Fibroblast of the aortic adventitia (primary cell): ENCODE results near the gene FAM193B. TPM values are rescaled to one million over a fixed set of nuclear protein-coding genes. Genes with fewer than 3 reads are reported as not detected.

ENCODE experiments used
- DNase-seq: peaks from one replicate; pipeline ENCODE4 v3.0.0-alpha.2; 2010; ENCODE audit warnings: low read depth
- H3K4me3 ChIP-seq: 2 replicates; pipeline ENCODE4 v1.5.1; 2011; ENCODE audit warnings: low read depth, mild to moderate bottlenecking, control low read depth, low read length, moderate library complexity
- CTCF ChIP-seq: IDR thresholded peaks from 2 replicates; pipeline ENCODE4 v1.5.1; 2011; ENCODE audit warnings: mild to moderate bottlenecking, low read length, control low read depth, inconsistent platforms; ENCODE audit not compliant: insufficient read depth
- total RNA-seq: library from RNA; depleted of rRNA; stranded (reverse); fragments of >200 nt; gene quantifications from 2 replicates; pipeline ENCODE4 v1.2.3, GENCODE V29; 2012; ENCODE audit warnings: low replicate concordance

FAM193B gene
- total RNA-seq, 1 donor: 20.2 TPM

DNA sequence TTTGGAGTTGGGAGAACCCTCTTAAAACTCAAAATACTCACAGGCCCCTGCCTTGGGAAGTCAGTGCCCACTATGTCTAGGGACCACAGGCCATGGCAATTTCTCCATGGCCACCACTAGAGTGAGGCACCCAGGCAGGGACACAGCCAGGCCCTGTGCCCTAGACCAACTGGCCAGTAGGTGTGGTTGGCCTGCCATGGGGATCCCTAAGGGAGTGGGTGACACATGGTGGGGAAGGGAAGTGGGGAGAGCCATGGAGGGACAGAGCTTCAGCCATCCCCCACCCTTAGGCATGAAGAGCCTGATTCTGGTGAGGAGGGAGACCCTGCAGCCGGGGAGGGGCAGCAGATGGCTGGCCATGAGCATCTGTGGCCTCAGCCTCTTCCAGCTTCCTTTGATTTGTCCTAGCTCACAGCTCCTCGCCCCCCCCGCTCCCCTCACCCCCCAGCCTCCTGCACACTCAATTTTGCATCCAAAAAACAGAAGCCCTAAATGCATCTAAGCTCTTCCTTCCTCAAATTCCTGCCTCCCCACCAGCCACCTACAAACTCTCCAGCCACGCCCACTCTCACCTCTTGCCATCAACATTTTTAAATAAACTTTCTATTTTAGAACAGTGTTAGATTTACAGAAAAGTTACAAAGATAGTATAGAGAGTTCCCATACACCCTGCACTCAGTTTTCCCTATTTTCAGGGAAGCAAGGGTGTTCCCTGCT lies 79.4 kb downstream of the FAM193B start:
- no peak for DNase-seq
- H3K4me3 ChIP-seq: no peak overlapping the region
- no peak for TF ChIP-seq CTCF

DNA sequence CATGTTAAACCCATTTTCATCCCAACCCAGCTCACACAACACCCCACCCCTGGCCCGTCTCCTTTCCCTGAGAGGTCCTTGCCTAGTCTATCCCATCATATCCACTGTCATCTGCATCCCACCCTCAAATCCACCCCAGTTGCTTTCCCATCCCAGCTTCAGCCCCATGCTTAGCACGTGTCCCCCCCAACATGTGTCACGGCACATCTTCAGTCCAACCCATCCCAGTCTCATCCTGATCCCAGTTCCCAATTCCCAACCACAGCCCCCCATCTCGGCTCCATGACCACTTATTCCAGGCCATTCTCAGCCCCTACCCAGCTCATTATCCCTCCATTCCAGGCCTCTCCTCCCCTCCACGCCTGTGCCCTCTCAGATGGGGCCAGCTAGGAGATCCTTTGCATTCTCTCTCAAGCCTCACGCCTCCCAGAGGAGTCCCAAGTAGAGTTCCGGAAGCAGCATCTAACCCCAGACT lies 80.3 kb downstream of the FAM193B start:
- no peak overlapping the region for H3K4me3 ChIP-seq
- TF ChIP-seq CTCF: no peak
- DNase-seq: no peak

DNA sequence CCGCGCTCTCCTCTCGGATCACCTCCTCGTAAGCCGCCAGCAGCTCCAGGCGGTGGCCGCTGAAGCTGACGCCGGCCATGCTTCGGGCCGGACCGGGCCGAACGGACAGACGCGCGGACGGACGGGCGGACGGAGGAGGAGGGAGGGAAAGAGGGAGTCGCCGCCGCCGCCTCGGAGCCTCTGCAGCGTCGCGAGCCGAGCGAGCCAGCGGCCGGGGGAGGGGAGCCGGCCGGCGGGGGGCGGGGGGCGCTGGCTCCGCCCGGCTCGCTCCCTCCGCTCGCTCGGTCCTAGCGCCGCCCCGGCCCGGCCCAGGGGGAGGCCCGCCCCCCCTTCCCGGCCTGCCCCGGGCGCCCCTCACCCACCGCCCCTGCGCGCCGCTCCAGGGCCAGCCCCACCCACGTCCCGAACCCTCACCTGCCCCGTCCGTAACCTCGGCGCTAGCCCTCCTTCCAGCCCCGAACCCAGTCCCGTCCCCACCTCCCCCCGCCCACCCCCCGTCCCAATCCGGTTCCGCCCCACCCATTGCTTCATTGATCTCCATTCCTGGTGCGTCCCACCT lies 80.8 kb downstream of the FAM193B start, which contains the start of gene DBN1:
TSS of gene DBN1 (minus strand) at position 192 of the 559 bp plus-strand sequence. CDS start at position 79, 113 bp downstream.
- no peak for TF ChIP-seq CTCF
- H3K4me3 ChIP-seq: peak within 1 kb of the TSS; percentile 90
- DNase-seq: peak; percentile 43

DNA sequence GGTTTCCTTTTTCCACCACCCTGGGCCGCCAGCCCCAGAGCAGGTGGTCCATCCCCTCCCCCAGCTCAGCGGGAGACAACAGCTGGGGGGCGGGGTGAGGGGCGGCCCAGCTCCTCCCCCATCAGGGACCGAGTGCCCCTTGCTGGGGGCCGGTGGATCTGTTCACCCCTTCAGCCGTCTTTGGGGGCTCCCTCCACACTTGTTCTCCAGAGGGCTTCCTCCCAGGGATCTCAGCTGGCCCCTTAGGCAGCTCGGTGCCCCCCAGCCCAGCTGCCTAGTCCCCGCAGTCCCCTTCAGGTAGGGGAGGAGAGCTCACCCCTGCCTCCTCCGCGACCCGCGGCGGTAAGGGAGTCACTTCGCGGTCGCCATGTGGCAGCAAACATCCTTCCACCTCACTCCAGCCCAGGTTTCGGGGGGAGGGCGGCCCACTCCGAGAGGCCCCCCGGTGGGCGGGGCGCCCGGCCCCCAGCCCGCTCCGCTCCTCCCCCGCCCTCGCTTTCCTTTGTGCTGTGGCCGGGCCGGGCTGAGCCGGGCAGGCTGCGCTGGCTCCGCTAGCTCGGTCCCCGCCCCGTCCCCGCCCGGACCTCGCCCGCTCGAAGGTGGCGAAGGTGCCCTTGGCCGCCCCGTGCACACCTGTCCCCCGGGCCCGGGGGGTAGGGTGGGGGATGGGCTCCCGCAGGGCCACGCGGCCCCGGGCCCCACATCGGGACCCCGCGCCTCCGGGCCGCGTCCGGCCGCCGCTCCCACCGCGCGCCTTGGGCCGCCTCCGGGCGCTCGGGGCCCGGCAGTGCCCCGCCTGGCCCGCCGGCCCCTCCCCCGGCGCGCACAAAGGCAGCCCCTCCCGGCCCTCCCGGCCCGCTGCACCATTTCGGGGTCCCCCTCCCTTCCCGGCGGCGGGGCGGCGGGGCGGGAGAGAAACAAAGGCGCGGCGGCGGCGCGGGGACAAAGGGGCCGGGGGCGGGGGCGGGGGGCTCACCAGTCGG lies 81.6 kb downstream of the FAM193B start:
- no peak for DNase-seq
- H3K4me3 ChIP-seq: peak overlapping the region; percentile 90
- TF ChIP-seq CTCF: no peak

DNA sequence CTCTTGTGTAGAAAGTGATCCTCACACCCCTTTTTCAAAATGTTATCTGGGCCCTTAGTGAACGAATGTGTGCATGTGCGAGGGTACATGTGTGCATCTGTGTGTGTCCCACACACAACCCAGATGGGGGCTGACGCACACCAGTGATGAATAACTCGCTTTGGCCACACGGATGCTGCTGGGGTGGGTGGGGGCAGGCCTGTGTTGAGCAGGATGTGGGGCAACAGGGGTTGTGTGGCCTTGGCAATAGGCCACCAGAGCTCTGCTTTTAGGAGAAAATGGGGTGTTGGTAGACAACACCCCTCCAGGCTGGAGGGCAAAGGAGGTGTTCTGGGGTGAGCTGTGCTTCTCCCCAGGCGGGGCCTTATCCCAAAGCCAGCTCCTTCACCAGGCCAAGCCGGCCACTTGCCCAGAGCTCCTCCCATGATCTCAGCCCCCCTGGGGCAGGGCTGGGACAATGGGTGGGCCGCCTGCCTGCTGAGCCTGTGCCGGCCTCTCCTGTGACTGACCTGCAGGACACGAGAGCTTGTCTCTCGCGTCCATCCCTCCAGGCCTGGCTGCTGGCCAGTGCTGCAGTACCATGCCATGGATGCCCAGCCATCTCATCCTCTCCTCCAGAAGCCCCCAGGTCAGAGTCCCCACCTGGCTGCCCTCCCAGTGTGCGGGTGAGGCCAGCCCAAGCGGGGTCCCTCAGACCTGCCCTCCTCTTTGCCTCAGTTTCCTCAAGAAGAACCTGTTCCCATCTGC lies 82.6 kb downstream of the FAM193B start:
- peak overlapping the region; percentile 90 for H3K4me3 ChIP-seq
- peak; percentile 70 for DNase-seq
- peak; percentile 1 for TF ChIP-seq CTCF

DNA sequence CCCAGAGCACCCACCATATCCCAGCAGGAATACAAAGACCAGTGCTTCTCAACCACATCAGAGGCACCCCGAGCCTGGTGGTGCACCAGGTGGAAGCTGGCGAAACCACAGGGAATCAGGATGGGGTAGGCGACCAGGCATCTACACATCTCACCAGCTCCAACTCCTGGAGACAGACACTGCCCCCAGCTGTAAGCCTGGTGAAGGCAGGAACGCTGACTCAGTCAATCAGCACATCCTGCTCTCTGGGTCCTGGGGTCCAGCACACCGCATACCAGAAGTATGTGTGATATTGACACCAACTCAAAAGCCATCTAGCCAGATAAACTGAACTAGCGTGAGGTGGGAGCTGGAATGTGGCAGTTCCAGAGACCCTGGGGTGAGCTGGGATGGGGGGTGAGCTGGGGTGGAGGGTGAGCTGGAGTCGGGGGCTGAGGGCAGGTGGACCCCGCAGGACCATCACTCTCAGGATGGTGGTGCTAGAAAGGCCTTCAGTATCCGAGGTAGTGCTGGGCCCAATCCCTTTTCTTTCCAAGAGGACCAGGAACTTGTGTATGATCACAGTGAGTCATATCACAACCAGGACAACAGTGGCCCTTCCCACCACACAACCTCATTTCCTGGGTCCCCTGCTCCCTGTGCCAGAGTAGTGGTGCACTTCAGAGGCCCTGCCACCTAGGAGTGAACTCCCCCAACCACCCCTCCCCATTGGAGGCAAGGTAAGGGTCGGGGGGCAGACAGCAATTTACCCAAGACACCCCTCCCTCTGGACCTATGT lies 83.4 kb downstream of the FAM193B start:
- H3K4me3 ChIP-seq: peak overlapping the region; percentile 90
- peak; percentile 26 for TF ChIP-seq CTCF

More for the DNA sequence above, 83.4 kb downstream of the FAM193B start:
- DNase-seq: peak; percentile 63
